ENCODE data around the gene STX10. TPM values are rescaled to one million over a fixed set of nuclear protein-coding genes. Genes with fewer than 3 reads are reported as not detected.

Gene STX10
- total and polyA plus RNA-seq, 2 of the 4 experiments (the other 2 are of a cell fraction) = 64.9 to 82.0 TPM

DNA sequence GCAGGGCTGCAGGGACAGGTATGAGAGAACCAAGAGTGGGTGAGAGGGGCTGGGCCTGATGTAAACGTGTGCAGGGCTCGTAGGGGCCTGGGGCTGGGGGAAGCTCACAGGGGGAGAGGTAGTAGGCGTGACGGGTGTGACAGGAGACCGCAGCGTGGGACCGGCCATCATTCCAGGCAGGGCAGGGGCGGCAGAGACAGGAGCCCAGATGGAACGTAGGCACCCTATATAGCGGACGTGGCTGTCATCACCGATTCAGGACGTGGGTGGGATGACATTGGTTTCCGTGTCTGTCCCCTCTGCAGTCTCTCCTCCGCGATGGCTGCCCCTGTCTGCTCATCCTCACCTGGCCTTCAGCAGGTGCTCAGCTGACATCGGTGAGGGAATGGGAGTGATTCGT is 48.5 kb upstream of the STX10 start:
- TF ChIP-seq MAFK (IDR thresholded peaks at IDR 0.05; ENCODE audit: low read depth, low read length) (no peak), MXI1 (IDR thresholded peaks at IDR 0.05; ENCODE audit: borderline replicate concordance, low read depth, low read length) (no peak), NFE2L2 (IDR thresholded peaks at IDR 0.05; ENCODE audit: low read depth, low read length) (no peak), RAD21 (IDR thresholded peaks at IDR 0.05; ENCODE audit: low read length) (no peak), RFX5 (IDR thresholded peaks at IDR 0.05; ENCODE audit: low read depth, low read length) (no peak), FOS (IDR thresholded peaks at IDR 0.05; ENCODE audit: low read depth, low read length) (no peak), RCOR1 (IDR thresholded peaks at IDR 0.05; ENCODE audit: insufficient replicate concordance, low read length) (no peak), CHD1 (IDR thresholded peaks at IDR 0.05; ENCODE audit: low read depth, low read length) (no peak), BHLHE40 (IDR thresholded peaks at IDR 0.05; ENCODE audit: low read depth, low read length) (no peak), MAZ (IDR thresholded peaks at IDR 0.05; ENCODE audit: borderline replicate concordance, low read depth, low read length) (no peak), ELK1 (IDR thresholded peaks at IDR 0.05; ENCODE audit: borderline replicate concordance, low read depth, low read length) (no peak), POLR2A (IDR thresholded peaks at IDR 0.05; ENCODE audit: low read depth, low read length) (no peak), CEBPB (IDR thresholded peaks at IDR 0.05; ENCODE audit: low read depth, low read length) (no peak), SMC3 (IDR thresholded peaks at IDR 0.05; ENCODE audit: low read depth, low read length) (no peak)
- TF ChIP-seq, protein P1, sequence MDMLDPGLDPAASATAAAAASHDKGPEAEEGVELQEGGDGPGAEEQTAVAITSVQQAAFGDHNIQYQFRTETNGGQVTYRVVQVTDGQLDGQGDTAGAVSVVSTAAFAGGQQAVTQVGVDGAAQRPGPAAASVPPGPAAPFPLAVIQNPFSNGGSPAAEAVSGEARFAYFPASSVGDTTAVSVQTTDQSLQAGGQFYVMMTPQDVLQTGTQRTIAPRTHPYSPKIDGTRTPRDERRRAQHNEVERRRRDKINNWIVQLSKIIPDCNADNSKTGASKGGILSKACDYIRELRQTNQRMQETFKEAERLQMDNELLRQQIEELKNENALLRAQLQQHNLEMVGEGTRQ (IDR thresholded peaks at IDR 0.05; ENCODE audit: low read depth, low read length) = no peak
- TF ChIP-seq, protein P2, sequence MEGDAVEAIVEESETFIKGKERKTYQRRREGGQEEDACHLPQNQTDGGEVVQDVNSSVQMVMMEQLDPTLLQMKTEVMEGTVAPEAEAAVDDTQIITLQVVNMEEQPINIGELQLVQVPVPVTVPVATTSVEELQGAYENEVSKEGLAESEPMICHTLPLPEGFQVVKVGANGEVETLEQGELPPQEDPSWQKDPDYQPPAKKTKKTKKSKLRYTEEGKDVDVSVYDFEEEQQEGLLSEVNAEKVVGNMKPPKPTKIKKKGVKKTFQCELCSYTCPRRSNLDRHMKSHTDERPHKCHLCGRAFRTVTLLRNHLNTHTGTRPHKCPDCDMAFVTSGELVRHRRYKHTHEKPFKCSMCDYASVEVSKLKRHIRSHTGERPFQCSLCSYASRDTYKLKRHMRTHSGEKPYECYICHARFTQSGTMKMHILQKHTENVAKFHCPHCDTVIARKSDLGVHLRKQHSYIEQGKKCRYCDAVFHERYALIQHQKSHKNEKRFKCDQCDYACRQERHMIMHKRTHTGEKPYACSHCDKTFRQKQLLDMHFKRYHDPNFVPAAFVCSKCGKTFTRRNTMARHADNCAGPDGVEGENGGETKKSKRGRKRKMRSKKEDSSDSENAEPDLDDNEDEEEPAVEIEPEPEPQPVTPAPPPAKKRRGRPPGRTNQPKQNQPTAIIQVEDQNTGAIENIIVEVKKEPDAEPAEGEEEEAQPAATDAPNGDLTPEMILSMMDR (conservative IDR thresholded peaks at IDR 0.05; ENCODE audit: low read depth, low read length) = no peak
- no peak for DNase-seq
- no peak overlapping the region for H3K18ac ChIP-seq (ENCODE audit: low read depth, low read length)
- no peak overlapping the region; the same call in 1 of the 2 replicates for H2AK5ac ChIP-seq (ENCODE audit: low read depth, low read length)
- no peaks in the 10 kb centered on the region; a peak in 1 of 4 replicates for H3K79me1 ChIP-seq (ENCODE audit: low read depth in 1 of 2, low read length in 2 of 2)
- no peak overlapping the region for H3K4ac ChIP-seq (ENCODE audit: low read depth, low read length)
- H2BK15ac ChIP-seq (ENCODE audit: low read depth, low read length) = no peak overlapping the region
- no peaks in the 10 kb centered on the region for H3K36me3 ChIP-seq (ENCODE audit: control insufficient read depth, insufficient read depth, low read length)
- H3K9me3 ChIP-seq (ENCODE audit: control insufficient read depth, insufficient read depth, low read length) = no peaks in the 10 kb centered on the region
- dilution Hi-C loops (cut with HindIII; ENCODE audit: low sequenced_read_pairs, unreplicated experiment) (no loop called here), in situ Hi-C loops (cut with MboI; ENCODE audit: low sequenced_read_pairs) (no loop called here), intact Hi-C loops (cut with micrococcal nuclease) (no loop called here)
- BruUV-seq (replicated peaks) = no TSS peak
- H2BK120ac ChIP-seq (ENCODE audit: low read depth, low read length) = no peak overlapping the region
- H3K9me1 ChIP-seq (ENCODE audit: insufficient read depth, low read length) = no peaks in the 10 kb centered on the region; the same call in 1 of the 2 replicates
- no peak overlapping the region for H3K56ac ChIP-seq (ENCODE audit: extremely low read depth, insufficient read depth, low read length)
- peak overlapping the region; percentile 11 for H2AFZ ChIP-seq (replicated peaks; ENCODE audit: low read length, poor library complexity)
- H4K20me1 ChIP-seq (ENCODE audit: insufficient read depth, low read length) = no peaks in the 10 kb centered on the region
- 87% methylated on average over 11 of the region's 18 CpGs; no CpG with 5 or more reads in 1 of the 2 experiments for WGBS, 2 experiments (ENCODE audit: extremely low coverage in 2 of 2, insufficient read length in 1 of 2)
- no peak overlapping the region for H3K4me3 ChIP-seq (ENCODE audit: insufficient read depth, low read depth, low read length)
- no peaks in the 10 kb centered on the region for H3K27me3 ChIP-seq (ENCODE audit: control insufficient read depth, insufficient read depth, low read length)
- no peak overlapping the region for H4K91ac ChIP-seq (ENCODE audit: insufficient read depth, low read depth, low read length)
- no peak for ATAC-seq (ENCODE audit: low read depth)
- no peak overlapping the region for H3K9ac ChIP-seq (ENCODE audit: low read depth, low read length)
- no peak overlapping the region for H2AK9ac ChIP-seq (replicated peaks; ENCODE audit: low read depth, low read length, poor library complexity)
- no peak overlapping the region for H4K8ac ChIP-seq (ENCODE audit: low read depth in 2 of 2, low read length in 2 of 2)
- no peaks in the 10 kb centered on the region for H3K4me1 ChIP-seq (ENCODE audit: control insufficient read depth, insufficient read depth, low read length)
- CTCF ChIA-PET = no interaction called here
- no peak overlapping the region for H3K27ac ChIP-seq (ENCODE audit: insufficient read depth, low read length)
- no peak overlapping the region for H3K23ac ChIP-seq (ENCODE audit: low read depth, low read length)
- no peak overlapping the region for H3K14ac ChIP-seq (replicated peaks; ENCODE audit: low read depth, low read length)
- no peak overlapping the region for H3K4me2 ChIP-seq (ENCODE audit: low read depth, low read length)
- no peak overlapping the region for H2BK20ac ChIP-seq (ENCODE audit: low read depth, low read length)
- POLR2A ChIA-PET (ENCODE audit: unreplicated experiment) = no interaction called here
- H4K5ac ChIP-seq (ENCODE audit: low read depth, low read length) = no peak overlapping the region
- no peak overlapping the region for H2BK5ac ChIP-seq (ENCODE audit: low read depth, low read length, poor library complexity, severe bottlenecking)

All from IMR-90 (cell line).